HEK293 (cell line): ENCODE measurements around the gene CYP11A1.

Experiments used
- HOXA7 ChIP-seq: sonication (generic); formaldehyde crosslinking; IDR thresholded peaks from 2 replicates; pipeline ENCODE4 v1.8.1; 2022; ENCODE audit warnings: missing genetic modification reagents, borderline replicate concordance
- PRDM1 ChIP-seq: fragments of 450-650 bp; formaldehyde crosslinking; IDR thresholded peaks from 2 replicates; pipeline ENCODE4; 2016; ENCODE audit warnings: missing biosample characterization, missing genetic modification characterization
- REPIN1 ChIP-seq: fragments of 450-650 bp; formaldehyde crosslinking; IDR thresholded peaks from 2 replicates; pipeline ENCODE4 v1.5.1; 2017; ENCODE audit warnings: missing biosample characterization, missing genetic modification characterization, low read depth
- SCRT2 ChIP-seq: fragments of 450-650 bp; formaldehyde crosslinking; IDR thresholded peaks from 2 replicates; pipeline ENCODE4 v1.5.1; 2016; ENCODE audit warnings: missing biosample characterization, missing genetic modification characterization
- SP2 ChIP-seq: fragments of 450-650 bp; formaldehyde crosslinking; IDR thresholded peaks from 2 replicates; pipeline ENCODE4 v1.5.1; 2016; ENCODE audit warnings: missing biosample characterization, missing genetic modification characterization
- SP3 ChIP-seq: fragments of 450-650 bp; formaldehyde crosslinking; IDR thresholded peaks from 2 replicates; pipeline ENCODE4 v1.5.1; 2016; ENCODE audit warnings: missing biosample characterization, missing genetic modification characterization
- ZBTB21 ChIP-seq: fragments of 450-650 bp; formaldehyde crosslinking; IDR thresholded peaks from 2 replicates; pipeline ENCODE4 v1.5.1; 2017; ENCODE audit warnings: missing biosample characterization, missing genetic modification characterization
- ZFHX2 ChIP-seq: fragments of 450-650 bp; formaldehyde crosslinking; conservative IDR thresholded peaks from 2 replicates; pipeline ENCODE4 v1.5.1; 2016; ENCODE audit warnings: missing biosample characterization, missing genetic modification characterization
- ZNF146 ChIP-seq: fragments of 450-650 bp; formaldehyde crosslinking; IDR thresholded peaks from 2 replicates; pipeline ENCODE4 v1.5.1; 2016; ENCODE audit warnings: missing biosample characterization, missing genetic modification characterization
- ZNF169 ChIP-seq: fragments of 450-650 bp; formaldehyde crosslinking; IDR thresholded peaks from 2 replicates; pipeline ENCODE4 v1.5.1; 2016; ENCODE audit warnings: missing biosample characterization, missing genetic modification characterization
- ZNF266 ChIP-seq: fragments of 450-650 bp; formaldehyde crosslinking; IDR thresholded peaks from 2 replicates; pipeline ENCODE4 v1.5.1; 2016; ENCODE audit warnings: missing biosample characterization, missing genetic modification characterization, low read depth
- ZNF311 ChIP-seq: fragments of 450-650 bp; formaldehyde crosslinking; IDR thresholded peaks from 2 replicates; pipeline ENCODE4 v1.5.1; 2017; ENCODE audit warnings: missing biosample characterization, missing genetic modification characterization, borderline replicate concordance
- ZNF473 ChIP-seq: fragments of 450-650 bp; formaldehyde crosslinking; IDR thresholded peaks from 2 replicates; pipeline ENCODE4 v1.5.1; 2017; ENCODE audit warnings: missing biosample characterization, missing genetic modification characterization
- ZNF48 ChIP-seq: fragments of 450-650 bp; formaldehyde crosslinking; IDR thresholded peaks from 2 replicates; pipeline ENCODE4 v1.5.1; 2016; ENCODE audit warnings: missing biosample characterization, missing genetic modification characterization
- ZNF529 ChIP-seq: fragments of 450-650 bp; formaldehyde crosslinking; IDR thresholded peaks from 2 replicates; pipeline ENCODE4 v1.5.1; 2017; ENCODE audit warnings: missing genetic modification characterization, missing biosample characterization; ENCODE audit not compliant: insufficient replicate concordance
- ZNF560 ChIP-seq: fragments of 450-650 bp; formaldehyde crosslinking; IDR thresholded peaks from 2 replicates; pipeline ENCODE4 v1.5.1; 2017; ENCODE audit warnings: missing biosample characterization, missing genetic modification characterization, borderline replicate concordance
- ZNF571 ChIP-seq: fragments of 450-650 bp; formaldehyde crosslinking; IDR thresholded peaks from 2 replicates; pipeline ENCODE4 v1.5.0; 2017; ENCODE audit warnings: missing biosample characterization, missing genetic modification characterization
- ZNF585B ChIP-seq: fragments of 450-650 bp; formaldehyde crosslinking; IDR thresholded peaks from 2 replicates; pipeline ENCODE4 v1.5.1; 2016; ENCODE audit warnings: missing biosample characterization, missing genetic modification characterization
- ZNF600 ChIP-seq: fragments of 450-650 bp; formaldehyde crosslinking; IDR thresholded peaks from 2 replicates; pipeline ENCODE4 v1.5.1; 2016; ENCODE audit warnings: missing biosample characterization, missing genetic modification characterization
- ZNF621 ChIP-seq: fragments of 450-650 bp; formaldehyde crosslinking; IDR thresholded peaks from 2 replicates; pipeline ENCODE4 v1.5.1; 2017; ENCODE audit warnings: missing biosample characterization, missing genetic modification characterization
- ZNF623 ChIP-seq: fragments of 450-650 bp; formaldehyde crosslinking; IDR thresholded peaks from 2 replicates; pipeline ENCODE4 v1.5.1; 2016; ENCODE audit warnings: missing biosample characterization, missing genetic modification characterization
- ZNF654 ChIP-seq: fragments of 450-650 bp; formaldehyde crosslinking; IDR thresholded peaks from 2 replicates; pipeline ENCODE4 v1.5.1; 2016; ENCODE audit warnings: low read depth, missing biosample characterization, missing genetic modification characterization
- ZNF658 ChIP-seq: fragments of 450-650 bp; formaldehyde crosslinking; IDR thresholded peaks from 2 replicates; pipeline ENCODE4; 2016; ENCODE audit warnings: missing biosample characterization, missing genetic modification characterization
- TF ChIP-seq, protein P1 (sequence below): fragments of 450-650 bp; formaldehyde crosslinking; IDR thresholded peaks from 2 replicates; pipeline ENCODE4 v1.5.1; 2016; ENCODE audit warnings: missing biosample characterization, missing genetic modification characterization
- TF ChIP-seq, protein P2 (sequence below): fragments of 450-650 bp; formaldehyde crosslinking; IDR thresholded peaks from 2 replicates; pipeline ENCODE4 v1.5.1; 2016; ENCODE audit warnings: missing biosample characterization, missing genetic modification characterization
- TF ChIP-seq, protein P3 (sequence below): fragments of 450-650 bp; formaldehyde crosslinking; IDR thresholded peaks from 2 replicates; pipeline ENCODE4 v1.5.1; 2016; ENCODE audit warnings: missing biosample characterization, missing genetic modification characterization
- TF ChIP-seq, protein P4 (sequence below): fragments of 450-650 bp; formaldehyde crosslinking; IDR thresholded peaks from 2 replicates; pipeline ENCODE4 v1.5.1; 2016; ENCODE audit warnings: missing biosample characterization, missing genetic modification characterization, low read depth
- TF ChIP-seq, protein P5 (sequence below): fragments of 450-650 bp; formaldehyde crosslinking; IDR thresholded peaks from 2 replicates; pipeline ENCODE4 v1.5.1; 2016; ENCODE audit warnings: missing biosample characterization, missing genetic modification characterization
- TF ChIP-seq, protein P6 (sequence below): IDR thresholded peaks from 2 replicates; pipeline ENCODE4 v1.6.1; 2011; ENCODE audit warnings: mild to moderate bottlenecking, low read depth, low read length, borderline replicate concordance
- TF ChIP-seq, protein P7 (sequence below): fragments of 450-650 bp; IDR thresholded peaks from 2 replicates; pipeline ENCODE4 v1.5.1; 2018; ENCODE audit warnings: missing biosample characterization, mild to moderate bottlenecking, missing genetic modification characterization

The CYP11A1 gene

DNA sequence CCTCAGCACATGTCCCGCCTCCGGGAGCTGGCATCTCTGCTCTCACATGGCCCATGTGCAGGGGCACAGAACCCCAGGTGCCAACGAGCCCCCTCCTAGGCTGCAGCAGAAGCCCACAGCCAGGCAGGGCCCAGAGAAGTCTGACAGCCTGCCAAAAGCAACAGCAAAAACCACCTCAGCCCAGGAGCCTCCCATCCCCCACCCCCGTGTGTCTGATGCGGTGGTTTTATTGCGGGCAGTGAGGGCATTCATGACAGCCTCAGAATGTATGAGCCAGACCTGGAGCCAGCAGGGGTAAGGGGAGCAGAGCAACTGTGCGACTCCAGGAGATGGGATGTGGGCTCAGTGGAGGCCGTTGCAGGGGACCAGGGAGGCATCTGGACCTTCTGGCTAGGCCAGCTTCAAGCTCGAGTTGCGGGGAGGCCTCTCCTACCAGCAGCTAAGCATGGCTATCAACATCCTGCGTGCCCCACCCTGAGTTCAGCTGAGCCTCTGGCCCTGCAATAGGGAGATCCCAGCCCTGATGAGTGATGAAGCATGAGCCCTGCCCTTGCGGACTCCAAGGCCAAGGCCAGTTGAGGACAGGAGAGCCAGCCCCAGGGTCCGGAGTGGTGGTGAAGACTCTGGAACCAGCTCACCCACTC lies 52.5 kb downstream of the CYP11A1 start (continued):
- TF ChIP-seq, protein P1, sequence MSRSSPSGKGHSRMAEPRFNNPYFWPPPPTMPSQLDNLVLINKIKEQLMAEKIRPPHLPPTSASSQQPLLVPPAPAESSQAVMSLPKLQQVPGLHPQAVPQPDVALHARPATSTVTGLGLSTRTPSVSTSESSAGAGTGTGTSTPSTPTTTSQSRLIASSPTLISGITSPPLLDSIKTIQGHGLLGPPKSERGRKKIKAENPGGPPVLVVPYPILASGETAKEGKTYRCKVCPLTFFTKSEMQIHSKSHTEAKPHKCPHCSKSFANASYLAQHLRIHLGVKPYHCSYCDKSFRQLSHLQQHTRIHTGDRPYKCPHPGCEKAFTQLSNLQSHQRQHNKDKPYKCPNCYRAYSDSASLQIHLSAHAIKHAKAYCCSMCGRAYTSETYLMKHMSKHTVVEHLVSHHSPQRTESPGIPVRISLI (tag by site-specific recombination) = no peak
- no peak for TF ChIP-seq ZNF585B (tag by site-specific recombination)
- TF ChIP-seq SCRT2 (tag by site-specific recombination) = no peak
- TF ChIP-seq, protein P2, sequence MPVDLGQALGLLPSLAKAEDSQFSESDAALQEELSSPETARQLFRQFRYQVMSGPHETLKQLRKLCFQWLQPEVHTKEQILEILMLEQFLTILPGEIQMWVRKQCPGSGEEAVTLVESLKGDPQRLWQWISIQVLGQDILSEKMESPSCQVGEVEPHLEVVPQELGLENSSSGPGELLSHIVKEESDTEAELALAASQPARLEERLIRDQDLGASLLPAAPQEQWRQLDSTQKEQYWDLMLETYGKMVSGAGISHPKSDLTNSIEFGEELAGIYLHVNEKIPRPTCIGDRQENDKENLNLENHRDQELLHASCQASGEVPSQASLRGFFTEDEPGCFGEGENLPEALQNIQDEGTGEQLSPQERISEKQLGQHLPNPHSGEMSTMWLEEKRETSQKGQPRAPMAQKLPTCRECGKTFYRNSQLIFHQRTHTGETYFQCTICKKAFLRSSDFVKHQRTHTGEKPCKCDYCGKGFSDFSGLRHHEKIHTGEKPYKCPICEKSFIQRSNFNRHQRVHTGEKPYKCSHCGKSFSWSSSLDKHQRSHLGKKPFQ (tag by site-specific recombination) = no peak
- no peak for TF ChIP-seq ZNF529 (tag by site-specific recombination)
- TF ChIP-seq, protein P3, sequence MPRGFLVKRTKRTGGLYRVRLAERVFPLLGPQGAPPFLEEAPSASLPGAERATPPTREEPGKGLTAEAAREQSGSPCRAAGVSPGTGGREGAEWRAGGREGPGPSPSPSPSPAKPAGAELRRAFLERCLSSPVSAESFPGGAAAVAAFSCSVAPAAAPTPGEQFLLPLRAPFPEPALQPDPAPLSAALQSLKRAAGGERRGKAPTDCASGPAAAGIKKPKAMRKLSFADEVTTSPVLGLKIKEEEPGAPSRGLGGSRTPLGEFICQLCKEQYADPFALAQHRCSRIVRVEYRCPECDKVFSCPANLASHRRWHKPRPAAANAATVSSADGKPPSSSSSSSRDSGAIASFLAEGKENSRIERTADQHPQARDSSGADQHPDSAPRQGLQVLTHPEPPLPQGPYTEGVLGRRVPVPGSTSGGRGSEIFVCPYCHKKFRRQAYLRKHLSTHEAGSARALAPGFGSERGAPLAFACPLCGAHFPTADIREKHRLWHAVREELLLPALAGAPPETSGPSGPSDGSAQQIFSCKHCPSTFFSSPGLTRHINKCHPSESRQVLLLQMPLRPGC (tag by site-specific recombination) = no peak
- TF ChIP-seq ZNF169 (tag by site-specific recombination) = no peak
- no peak for TF ChIP-seq SP2 (tag by site-specific recombination)
- TF ChIP-seq ZNF560 (tag by site-specific recombination) = no peak
- no peak for TF ChIP-seq ZNF266
- TF ChIP-seq ZNF311 = no peak
- TF ChIP-seq ZNF48 (tag by site-specific recombination) = no peak
- TF ChIP-seq ZNF473 (tag by site-specific recombination) = no peak
- no peak for TF ChIP-seq HOXA7
- TF ChIP-seq ZNF658 (tag by site-specific recombination) = no peak
- TF ChIP-seq, protein P4, sequence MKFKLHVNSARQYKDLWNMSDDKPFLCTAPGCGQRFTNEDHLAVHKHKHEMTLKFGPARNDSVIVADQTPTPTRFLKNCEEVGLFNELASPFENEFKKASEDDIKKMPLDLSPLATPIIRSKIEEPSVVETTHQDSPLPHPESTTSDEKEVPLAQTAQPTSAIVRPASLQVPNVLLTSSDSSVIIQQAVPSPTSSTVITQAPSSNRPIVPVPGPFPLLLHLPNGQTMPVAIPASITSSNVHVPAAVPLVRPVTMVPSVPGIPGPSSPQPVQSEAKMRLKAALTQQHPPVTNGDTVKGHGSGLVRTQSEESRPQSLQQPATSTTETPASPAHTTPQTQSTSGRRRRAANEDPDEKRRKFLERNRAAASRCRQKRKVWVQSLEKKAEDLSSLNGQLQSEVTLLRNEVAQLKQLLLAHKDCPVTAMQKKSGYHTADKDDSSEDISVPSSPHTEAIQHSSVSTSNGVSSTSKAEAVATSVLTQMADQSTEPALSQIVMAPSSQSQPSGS = no peak
- no peak for TF ChIP-seq PRDM1 (tag by site-specific recombination)
- TF ChIP-seq, protein P5, sequence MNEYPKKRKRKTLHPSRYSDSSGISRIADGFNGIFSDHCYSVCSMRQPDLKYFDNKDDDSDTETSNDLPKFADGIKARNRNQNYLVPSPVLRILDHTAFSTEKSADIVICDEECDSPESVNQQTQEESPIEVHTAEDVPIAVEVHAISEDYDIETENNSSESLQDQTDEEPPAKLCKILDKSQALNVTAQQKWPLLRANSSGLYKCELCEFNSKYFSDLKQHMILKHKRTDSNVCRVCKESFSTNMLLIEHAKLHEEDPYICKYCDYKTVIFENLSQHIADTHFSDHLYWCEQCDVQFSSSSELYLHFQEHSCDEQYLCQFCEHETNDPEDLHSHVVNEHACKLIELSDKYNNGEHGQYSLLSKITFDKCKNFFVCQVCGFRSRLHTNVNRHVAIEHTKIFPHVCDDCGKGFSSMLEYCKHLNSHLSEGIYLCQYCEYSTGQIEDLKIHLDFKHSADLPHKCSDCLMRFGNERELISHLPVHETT = no peak
- no peak for TF ChIP-seq ZNF146 (tag by site-specific recombination)
- 0 out of 2 replicates have a peak, but pooled peaks have one; percentile 30 for TF ChIP-seq ZBTB21 (tag by site-specific recombination)
- TF ChIP-seq ZNF571 (tag by site-specific recombination) = no peak
- 0 out of 2 replicates have a peak, but pooled peaks have one; percentile 23 for TF ChIP-seq REPIN1 (tag by site-specific recombination)
- TF ChIP-seq, protein P6, sequence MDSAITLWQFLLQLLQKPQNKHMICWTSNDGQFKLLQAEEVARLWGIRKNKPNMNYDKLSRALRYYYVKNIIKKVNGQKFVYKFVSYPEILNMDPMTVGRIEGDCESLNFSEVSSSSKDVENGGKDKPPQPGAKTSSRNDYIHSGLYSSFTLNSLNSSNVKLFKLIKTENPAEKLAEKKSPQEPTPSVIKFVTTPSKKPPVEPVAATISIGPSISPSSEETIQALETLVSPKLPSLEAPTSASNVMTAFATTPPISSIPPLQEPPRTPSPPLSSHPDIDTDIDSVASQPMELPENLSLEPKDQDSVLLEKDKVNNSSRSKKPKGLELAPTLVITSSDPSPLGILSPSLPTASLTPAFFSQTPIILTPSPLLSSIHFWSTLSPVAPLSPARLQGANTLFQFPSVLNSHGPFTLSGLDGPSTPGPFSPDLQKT = no peak
- TF ChIP-seq SP3 (tag by site-specific recombination) = no peak
- no peak for TF ChIP-seq ZNF623
- no peak for TF ChIP-seq ZNF621
- peak; percentile 86 for TF ChIP-seq ZNF600 (tag by site-specific recombination)
- no peak; the same call in 1 of the 2 replicates for TF ChIP-seq ZFHX2 (tag by site-specific recombination)
- TF ChIP-seq, protein P7, sequence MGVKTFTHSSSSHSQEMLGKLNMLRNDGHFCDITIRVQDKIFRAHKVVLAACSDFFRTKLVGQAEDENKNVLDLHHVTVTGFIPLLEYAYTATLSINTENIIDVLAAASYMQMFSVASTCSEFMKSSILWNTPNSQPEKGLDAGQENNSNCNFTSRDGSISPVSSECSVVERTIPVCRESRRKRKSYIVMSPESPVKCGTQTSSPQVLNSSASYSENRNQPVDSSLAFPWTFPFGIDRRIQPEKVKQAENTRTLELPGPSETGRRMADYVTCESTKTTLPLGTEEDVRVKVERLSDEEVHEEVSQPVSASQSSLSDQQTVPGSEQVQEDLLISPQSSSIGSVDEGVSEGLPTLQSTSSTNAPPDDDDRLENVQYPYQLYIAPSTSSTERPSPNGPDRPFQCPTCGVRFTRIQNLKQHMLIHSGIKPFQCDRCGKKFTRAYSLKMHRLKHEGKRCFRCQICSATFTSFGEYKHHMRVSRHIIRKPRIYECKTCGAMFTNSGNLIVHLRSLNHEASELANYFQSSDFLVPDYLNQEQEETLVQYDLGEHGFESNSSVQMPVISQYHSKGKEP (tag by site-specific recombination) = peak; percentile 66; the same call in 1 of the 2 replicates
- no peak for TF ChIP-seq ZNF654
